Activated T-helper 17 cell treated with anti-CD3 and anti-CD28 coated beads, Interleukin-2, amount 50 U/mL, for 72 hours (primary cell): Measurements from ENCODE around the gene DKKL1. TPM values are rescaled to one million over a fixed set of nuclear protein-coding genes. Genes with fewer than 3 reads are reported as not detected.

ENCODE experiments used
- ATAC-seq: fragments of 150-1000 bp; cut with Tn5 transposase; replicated peaks from 2 replicates; pipeline ENCODE4 v1.10.0; 2021; ENCODE audit warnings: mild to moderate bottlenecking, moderate library complexity
- H3K27ac Mint-ChIP-seq: one replicate; pipeline ENCODE4 v1.8.0; 2022; ENCODE audit warnings: mixed read lengths
- H3K27me3 Mint-ChIP-seq: one replicate; pipeline ENCODE4 v1.8.0; 2022; ENCODE audit warnings: mixed read lengths
- H3K36me3 Mint-ChIP-seq: one replicate; pipeline ENCODE4 v1.8.0; 2022; ENCODE audit warnings: low read depth, mild to moderate bottlenecking, mixed read lengths
- H3K4me1 Mint-ChIP-seq: one replicate; pipeline ENCODE4 v1.8.0; 2022; ENCODE audit warnings: mixed read lengths
- H3K4me3 Mint-ChIP-seq: one replicate; pipeline ENCODE4 v1.8.0; 2022; ENCODE audit warnings: mild to moderate bottlenecking, mixed read lengths
- H3K9me3 Mint-ChIP-seq: one replicate; pipeline ENCODE4 v1.8.0; 2022; ENCODE audit warnings: mixed read lengths
- total RNA-seq, 2 donors: library from RNA; stranded (reverse); gene quantifications; one replicate each; pipeline ENCODE4 v1.2.3, GENCODE V29; 2022

The DKKL1 gene
- total RNA-seq, 2 donors from 2014 or later, result not detected

DNA sequence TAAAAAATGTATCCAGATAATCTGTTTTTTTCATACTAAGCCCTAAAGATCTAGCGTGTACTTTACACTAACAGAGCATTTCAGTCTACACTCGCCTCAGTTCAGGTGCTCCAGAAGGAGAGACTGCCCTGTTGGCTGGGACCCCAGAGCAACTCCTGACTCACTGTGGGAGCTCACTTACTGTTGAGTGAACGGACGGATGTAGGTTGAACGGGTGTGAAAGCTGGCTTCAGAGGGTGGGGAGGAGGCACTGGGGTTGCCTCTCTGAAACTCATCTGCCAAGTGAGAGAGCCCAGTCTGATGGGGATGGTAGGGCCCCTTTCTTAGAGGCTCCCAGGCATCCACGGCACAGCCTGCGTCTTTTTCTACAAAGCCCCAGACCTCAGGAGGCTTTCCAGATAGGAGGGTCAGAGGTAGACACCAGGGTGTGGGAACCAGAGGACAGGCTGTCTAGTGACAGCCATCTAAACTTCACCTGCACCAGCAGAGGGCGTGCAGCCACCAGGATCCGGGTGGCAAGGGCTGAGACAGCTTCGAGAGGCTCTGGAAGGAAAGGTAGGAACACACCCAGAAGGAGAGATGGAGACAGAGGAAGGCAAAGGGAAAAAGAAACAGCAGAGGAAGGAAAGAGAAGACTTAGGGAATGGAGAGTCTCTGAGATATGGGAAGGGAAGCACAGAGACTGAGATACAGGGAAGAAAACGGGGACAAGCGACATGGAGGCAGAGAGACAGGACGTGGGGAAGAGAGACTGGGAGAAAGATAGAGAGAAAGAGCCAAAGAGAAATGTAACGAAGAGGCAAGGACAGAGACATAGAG, 28.1 kb downstream of the DKKL1 start:
- Mint-ChIP-seq H3K9me3 (no peaks in the 10 kb centered on the region), H3K27me3 (no peaks in the 10 kb centered on the region), H3K4me1 (peaks cover 6% of the 10 kb centered on the region), H3K27ac (no peak overlapping the region), H3K4me3 (no peak overlapping the region), H3K36me3 (no peaks in the 10 kb centered on the region)
- ATAC-seq, result peak; percentile 97

DNA sequence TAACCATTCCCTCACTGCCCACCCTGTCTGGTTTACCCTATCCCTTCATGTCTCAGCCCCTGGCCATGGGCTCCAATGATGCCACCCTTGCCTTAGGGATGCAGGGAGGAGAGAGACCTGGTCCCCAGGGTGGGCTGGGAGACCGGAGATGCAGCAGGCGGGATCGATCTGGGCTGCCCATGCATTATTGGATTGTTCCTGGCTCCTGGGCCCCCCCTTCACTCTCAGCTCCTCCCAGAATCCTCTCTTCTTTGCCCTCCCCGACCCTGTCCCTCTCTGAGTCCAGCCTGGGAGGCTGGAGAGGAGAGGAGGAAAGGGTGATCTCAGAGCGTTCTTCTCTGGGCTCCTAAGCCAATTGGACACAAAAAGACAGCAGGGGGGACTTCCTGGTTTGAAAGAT, 30.2 kb downstream of the DKKL1 start:
- Mint-ChIP-seq H3K27me3 (no peaks in the 10 kb centered on the region), H3K4me3 (no peak overlapping the region), H3K9me3 (no peaks in the 10 kb centered on the region), H3K4me1 (peaks cover 18% of the 10 kb centered on the region), H3K36me3 (no peaks in the 10 kb centered on the region), H3K27ac (no peak overlapping the region)
- no peak for ATAC-seq

DNA sequence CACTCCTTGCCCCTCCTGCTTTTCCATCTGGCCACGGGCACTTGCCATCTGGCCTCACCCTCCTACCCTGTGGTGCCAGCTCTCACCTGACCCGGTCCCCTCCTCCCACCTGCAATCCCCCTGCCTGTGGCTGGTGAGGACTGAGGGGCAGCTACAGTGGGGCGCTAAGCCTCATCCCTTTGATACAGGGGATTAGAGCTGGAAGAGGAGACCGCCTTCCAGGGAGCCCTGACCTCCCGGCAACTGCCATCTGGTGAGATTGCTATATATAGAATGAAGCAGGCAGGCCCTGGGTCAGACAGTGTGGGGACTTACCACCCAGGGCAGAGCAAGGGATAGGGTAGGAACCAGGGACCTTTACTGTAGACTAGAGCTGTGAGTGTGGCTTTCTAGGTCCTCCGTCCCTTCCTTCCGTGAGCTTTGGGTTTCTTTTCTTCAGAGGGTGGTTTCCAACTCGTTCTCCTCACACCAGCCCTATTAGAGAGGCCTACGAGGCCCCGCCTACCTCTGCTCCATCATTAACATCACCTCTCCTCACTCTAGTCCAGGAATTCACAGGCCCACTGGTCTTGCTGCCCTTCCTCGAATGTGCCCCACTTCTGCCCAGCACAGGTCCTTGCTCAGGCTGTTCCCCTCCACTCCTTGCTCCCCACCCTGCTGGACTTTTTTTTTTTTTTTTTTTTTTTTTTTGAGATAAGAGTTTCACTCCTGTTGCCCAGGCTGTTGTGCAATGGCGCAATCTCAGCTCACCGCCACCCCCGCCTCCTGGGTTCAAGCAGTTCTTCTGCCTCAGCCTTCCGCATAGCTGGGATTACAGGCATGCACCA, 32.1 kb downstream of the DKKL1 start:
- H3K36me3 Mint-ChIP-seq, result no peaks in the 10 kb centered on the region
- no peaks in the 10 kb centered on the region for H3K27me3 Mint-ChIP-seq
- ATAC-seq, result no peak
- peak overlapping the region; percentile 17 for H3K27ac Mint-ChIP-seq
- peaks cover 19% of the 10 kb centered on the region for H3K4me1 Mint-ChIP-seq
- H3K9me3 Mint-ChIP-seq, result no peaks in the 10 kb centered on the region
- no peak overlapping the region for H3K4me3 Mint-ChIP-seq

DNA sequence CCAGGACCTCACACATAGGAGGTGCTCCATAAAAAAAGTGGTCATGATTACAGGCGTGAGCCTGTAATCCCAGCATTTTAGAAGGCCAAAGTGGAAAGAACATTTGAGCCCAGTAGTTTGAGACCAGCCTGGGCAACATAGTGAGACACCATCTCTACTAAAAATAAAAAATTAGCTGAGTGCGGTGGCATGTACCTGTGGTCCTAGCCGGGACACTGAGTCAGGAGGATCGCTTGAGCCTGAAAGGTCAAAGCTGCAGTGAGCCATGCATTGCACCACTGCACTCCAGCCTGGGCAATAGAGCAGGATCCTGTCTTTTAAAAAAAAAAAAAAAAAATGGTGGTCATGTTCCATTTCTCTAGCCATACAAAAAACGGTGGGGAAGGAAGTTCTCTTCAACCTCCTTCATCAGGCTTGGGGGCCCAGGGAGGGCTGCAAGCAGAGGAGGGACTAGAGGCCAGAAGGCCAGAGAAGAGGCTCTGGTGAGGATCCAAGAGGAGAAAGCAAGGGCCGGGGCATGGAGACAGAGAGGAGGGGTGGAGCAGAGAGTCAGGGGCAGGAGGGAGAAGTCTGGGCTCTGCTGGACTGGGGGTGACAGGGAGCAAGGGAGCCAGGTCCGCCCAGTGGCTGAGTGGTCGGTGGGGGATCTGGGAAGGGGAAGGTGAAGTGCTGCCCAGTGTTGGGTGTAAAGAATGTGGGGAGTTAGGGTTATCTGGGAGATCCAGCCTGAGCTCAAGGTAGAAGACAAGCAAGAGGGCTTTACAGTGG, 33.2 kb downstream of the DKKL1 start:
- H3K27ac Mint-ChIP-seq, result no peak overlapping the region
- no peak overlapping the region for H3K4me3 Mint-ChIP-seq
- H3K9me3 Mint-ChIP-seq, result no peaks in the 10 kb centered on the region
- no peaks in the 10 kb centered on the region for H3K36me3 Mint-ChIP-seq
- no peak for ATAC-seq
- peaks cover 17% of the 10 kb centered on the region for H3K4me1 Mint-ChIP-seq
- H3K27me3 Mint-ChIP-seq, result no peaks in the 10 kb centered on the region

DNA sequence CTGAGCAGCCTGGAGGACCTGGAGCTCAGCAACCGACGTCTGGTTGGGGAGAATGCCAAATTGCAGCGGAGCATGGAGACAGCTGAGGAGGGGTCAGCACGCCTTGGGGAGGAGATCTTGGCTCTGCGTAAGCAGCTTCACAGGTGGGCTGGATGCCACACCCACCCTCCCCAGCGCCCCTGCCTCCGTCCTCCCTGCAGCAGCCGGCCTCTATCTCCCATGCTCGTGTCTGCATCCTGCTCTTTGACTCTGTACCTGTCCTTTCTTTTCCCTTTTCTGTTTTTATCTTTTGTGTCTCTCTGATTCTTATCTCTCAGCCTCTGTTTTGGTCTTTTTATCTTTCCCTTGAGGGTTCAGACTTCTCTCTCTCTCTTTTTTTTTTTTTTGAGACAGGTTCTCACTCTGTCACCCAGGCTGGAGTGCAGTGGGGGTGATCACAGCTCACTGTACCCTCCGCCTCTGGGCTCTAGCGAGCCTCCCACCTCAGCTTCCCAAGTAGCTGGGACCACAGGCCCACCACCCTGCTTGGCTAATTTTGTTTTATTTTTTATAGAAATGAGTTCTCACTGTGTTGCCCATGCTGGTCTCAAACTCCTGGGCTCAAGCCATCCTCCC, 34.4 kb downstream of the DKKL1 start:
- no peaks in the 10 kb centered on the region for H3K9me3 Mint-ChIP-seq
- H3K4me1 Mint-ChIP-seq, result peaks cover 13% of the 10 kb centered on the region
- H3K27ac Mint-ChIP-seq, result peak overlapping the region; percentile 2
- no peak for ATAC-seq
- no peak overlapping the region for H3K4me3 Mint-ChIP-seq
- H3K36me3 Mint-ChIP-seq, result no peaks in the 10 kb centered on the region
- H3K27me3 Mint-ChIP-seq, result no peaks in the 10 kb centered on the region

DNA sequence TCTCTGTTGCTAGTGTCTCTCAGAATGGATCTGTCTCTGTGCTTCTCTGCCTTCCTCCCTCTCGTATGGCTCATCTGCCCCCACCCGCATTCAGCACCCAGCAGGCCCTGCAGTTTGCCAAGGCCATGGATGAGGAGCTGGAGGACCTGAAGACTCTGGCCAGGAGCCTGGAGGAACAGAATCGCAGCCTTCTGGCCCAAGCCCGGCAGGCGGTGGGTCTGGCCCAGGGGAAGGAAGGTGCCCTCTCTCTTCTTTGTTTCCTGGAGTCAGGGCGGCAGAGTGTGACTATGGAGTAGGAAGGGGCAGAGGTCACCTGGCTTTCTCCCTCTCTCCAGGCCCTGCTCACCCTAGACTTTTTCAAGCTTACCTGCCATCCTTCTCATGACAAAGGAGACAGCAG, 35.3 kb downstream of the DKKL1 start:
- H3K27me3 Mint-ChIP-seq, result no peaks in the 10 kb centered on the region
- H3K9me3 Mint-ChIP-seq, result no peaks in the 10 kb centered on the region
- ATAC-seq, result no peak

DNA sequence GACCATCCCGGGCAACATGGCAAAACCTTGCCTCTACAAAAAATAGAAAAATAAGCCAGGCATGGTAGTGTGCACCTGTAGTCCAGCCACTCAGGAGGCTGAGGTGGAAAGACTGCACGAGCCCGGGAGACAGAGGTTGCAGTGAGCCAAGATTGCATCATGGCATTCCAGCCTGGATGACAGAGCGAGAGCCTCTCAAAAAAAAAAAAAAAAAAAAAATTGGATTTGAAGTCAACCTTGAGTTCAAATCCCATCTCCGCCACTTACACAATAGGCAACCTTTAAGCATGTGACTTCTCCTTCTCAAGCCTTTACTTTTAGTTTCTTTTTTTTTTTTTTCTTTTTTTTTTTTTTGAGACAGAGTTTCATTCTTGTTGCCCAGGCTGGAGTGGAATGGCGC, 36.4 kb downstream of the DKKL1 start:
- no peak for ATAC-seq
- Mint-ChIP-seq H3K27ac (no peak overlapping the region), H3K4me3 (no peak overlapping the region), H3K36me3 (no peaks in the 10 kb centered on the region), H3K9me3 (no peaks in the 10 kb centered on the region), H3K4me1 (peaks cover 13% of the 10 kb centered on the region), H3K27me3 (no peaks in the 10 kb centered on the region)

More for the DNA sequence above, 35.3 kb downstream of the DKKL1 start:
- Mint-ChIP-seq H3K4me3 (no peak overlapping the region), H3K36me3 (no peaks in the 10 kb centered on the region), H3K27ac (peak overlapping the region; percentile 2), H3K4me1 (peaks cover 13% of the 10 kb centered on the region)

DNA sequence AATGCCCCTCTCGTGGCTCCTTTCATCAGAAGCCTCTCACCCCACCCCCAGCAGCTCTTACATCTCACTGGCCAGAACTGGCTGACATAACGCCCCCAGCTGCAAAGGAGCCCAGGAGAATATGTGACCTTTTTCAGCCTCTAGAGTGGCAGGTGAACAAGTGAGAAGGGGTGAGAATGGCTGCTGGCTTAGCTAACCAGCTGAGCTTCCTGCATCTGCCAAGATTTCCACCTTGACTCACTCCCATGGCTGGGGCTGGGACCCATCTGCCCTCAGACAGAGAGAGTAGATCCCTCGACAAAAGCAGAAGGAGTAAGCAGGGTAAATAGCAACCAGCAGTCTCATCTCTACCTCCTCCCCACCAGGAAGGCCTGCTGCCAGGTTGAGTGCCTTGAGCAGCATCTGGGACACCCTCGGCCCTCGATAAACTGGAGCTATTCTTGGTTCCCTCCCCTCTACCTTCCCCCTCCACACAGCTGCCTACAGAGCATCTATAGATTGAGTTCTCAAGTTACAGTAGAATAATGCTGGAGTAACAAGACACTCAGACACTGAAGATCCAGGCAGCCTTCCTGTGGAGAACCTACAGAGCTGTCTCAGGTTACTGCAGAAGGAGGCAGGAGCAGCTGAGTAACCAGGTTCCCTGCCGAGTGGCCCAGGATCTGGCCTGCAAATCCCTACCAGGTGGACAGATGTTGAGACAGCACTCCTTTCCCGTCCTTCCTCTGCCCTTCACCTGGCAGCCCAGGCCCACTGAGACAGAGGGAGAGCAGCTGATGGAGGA, 39.9 kb downstream of the DKKL1 start:
- no peaks in the 10 kb centered on the region for H3K9me3 Mint-ChIP-seq
- no peak overlapping the region for H3K27ac Mint-ChIP-seq
- no peaks in the 10 kb centered on the region for H3K36me3 Mint-ChIP-seq
- ATAC-seq, result no peak
- H3K27me3 Mint-ChIP-seq, result no peaks in the 10 kb centered on the region
- peaks cover 17% of the 10 kb centered on the region for H3K4me1 Mint-ChIP-seq
- no peak overlapping the region for H3K4me3 Mint-ChIP-seq

DNA sequence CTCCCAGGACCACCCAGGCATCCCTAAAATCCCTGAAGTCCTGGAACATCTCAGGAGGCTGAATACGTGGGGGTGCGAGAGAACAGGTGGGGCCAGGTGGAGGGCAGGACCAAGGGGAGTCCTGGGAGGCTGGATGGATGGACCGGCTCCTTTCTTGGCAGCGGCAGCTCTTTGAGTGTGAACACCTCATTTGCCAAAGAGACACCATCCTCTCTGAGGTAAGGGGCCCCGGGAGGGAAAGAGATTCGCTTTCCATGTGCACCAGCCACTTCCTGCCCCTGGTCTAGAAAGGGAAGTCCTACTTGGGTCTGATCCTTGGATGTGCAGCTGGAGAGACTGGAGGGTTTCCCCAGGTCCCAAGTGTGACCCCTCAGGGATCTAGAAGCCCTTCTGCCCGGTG, 43.4 kb downstream of the DKKL1 start:
- H3K27me3 Mint-ChIP-seq, result no peaks in the 10 kb centered on the region
- no peak overlapping the region for H3K27ac Mint-ChIP-seq
- H3K36me3 Mint-ChIP-seq, result no peaks in the 10 kb centered on the region
- H3K4me1 Mint-ChIP-seq, result peaks cover 33% of the 10 kb centered on the region
- no peak for ATAC-seq
- H3K9me3 Mint-ChIP-seq, result no peaks in the 10 kb centered on the region
- H3K4me3 Mint-ChIP-seq, result no peak overlapping the region

DNA sequence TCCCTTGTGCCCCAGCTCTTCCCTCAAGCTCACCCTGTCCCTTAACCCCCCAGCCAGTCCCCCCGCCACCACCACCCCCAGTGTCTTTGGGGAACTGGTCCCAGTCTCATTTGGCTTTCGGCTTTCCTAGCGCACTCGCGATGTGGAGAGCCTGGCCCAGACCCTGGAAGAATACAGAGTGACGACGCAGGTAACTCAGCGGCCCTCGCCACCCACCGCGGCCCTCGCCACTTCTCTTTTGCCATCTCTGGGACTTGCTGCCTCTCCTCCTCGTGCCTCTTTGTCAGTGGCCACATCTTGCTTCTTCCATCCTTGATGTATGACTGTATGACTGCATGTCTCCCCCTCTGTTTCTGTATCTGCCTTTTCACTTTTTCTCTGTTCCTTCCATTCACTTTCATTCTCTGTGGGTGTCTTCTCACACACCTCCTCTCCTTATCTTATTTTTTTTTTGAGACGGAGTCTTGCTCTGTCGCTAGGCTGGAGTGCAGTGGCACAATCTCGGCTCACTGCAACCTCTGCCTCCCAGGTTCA, 43.9 kb downstream of the DKKL1 start:
- Mint-ChIP-seq H3K27me3 (no peaks in the 10 kb centered on the region), H3K27ac (peak overlapping the region; percentile 89), H3K9me3 (no peaks in the 10 kb centered on the region), H3K4me3 (peak overlapping the region; percentile 74), H3K36me3 (no peaks in the 10 kb centered on the region), H3K4me1 (peaks cover 33% of the 10 kb centered on the region)
- peak; percentile 40 for ATAC-seq

DNA sequence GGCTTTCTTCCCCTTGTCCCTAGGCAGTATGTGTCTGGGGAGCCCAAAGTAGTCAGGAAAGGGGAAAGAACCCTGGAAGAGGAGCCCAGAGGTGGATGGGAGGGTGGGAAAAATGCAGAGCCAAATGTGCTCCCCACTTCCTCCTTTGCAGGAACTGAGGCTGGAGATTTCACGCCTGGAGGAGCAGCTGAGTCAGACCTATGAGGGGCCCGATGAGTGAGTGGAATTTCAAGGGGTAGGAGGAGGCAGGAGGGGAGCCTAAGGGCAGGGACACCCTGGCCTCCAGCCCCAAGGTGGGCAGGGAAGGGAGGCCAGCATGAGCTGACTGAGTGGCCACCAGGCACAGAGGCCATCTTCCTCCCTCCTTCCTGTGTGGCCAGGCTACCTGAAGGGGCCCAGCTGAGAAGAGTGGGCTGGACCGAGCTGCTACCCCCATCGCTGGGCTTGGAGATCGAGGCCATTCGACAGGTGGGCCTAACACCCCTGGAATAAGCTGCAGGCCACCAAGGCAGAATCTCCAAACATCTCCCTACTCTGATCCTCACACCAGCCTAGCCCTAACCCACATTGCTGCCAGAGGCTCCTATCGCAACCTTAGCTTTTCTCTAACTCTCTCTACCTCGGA, 45.3 kb downstream of the DKKL1 start:
- peak overlapping the region; percentile 74 for H3K4me3 Mint-ChIP-seq
- H3K36me3 Mint-ChIP-seq, result no peaks in the 10 kb centered on the region
- ATAC-seq, result peak; percentile 25
- H3K9me3 Mint-ChIP-seq, result no peaks in the 10 kb centered on the region
- peak overlapping the region; percentile 89 for H3K27ac Mint-ChIP-seq
- H3K27me3 Mint-ChIP-seq, result no peaks in the 10 kb centered on the region
- H3K4me1 Mint-ChIP-seq, result peaks cover 33% of the 10 kb centered on the region

DNA sequence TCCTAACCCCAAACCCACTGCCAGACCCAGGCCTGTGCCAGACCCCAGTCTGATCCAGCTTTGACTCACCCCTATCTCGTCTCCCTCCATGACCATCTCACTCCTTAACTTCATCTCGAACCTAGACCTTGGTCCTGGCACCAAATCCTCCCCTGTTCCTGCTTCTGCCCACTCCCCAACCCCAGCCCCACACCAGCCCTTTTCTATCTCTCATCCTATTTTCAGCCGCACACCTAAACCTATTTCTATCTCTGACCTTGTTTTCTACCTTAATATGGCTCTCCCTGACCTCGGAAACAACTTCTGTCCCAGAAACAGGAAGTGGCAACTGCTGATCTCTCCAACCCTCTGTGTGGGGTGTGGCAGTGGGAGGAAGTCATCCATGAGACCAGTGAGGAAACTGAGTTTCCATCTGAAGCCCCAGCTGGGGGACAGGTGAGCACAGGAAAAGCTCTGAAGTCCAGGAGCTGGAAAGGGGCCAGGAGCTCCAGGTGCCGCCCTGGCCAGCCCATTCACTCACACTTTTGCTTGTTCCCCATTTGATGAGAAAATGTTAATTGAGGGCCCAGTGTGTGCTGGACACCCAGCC, 45.9 kb downstream of the DKKL1 start:
- Mint-ChIP-seq H3K36me3 (no peaks in the 10 kb centered on the region), H3K27me3 (no peaks in the 10 kb centered on the region), H3K4me3 (peak overlapping the region; percentile 74), H3K4me1 (peaks cover 33% of the 10 kb centered on the region), H3K27ac (peak overlapping the region; percentile 89), H3K9me3 (no peaks in the 10 kb centered on the region)
- peak; percentile 79 for ATAC-seq
